Calu3 (cell line): ENCODE data around the gene SPANXA2. TPM values are rescaled to one million over a fixed set of nuclear protein-coding genes. Genes with fewer than 3 reads are reported as not detected.
"Not testable (repeated sequence)": the region's sequence is repeated elsewhere in the genome, so short reads cannot be mapped to it uniquely, and the experiment has no call there.

Experiments used
- Bru-seq: library from RNA; stranded (reverse); fragments of 400-500 nt; gene quantifications from one replicate; lab custom pipeline; 2021; lab: Mats Ljungman, UMichigan
- BruChase-seq, 2 experiments: library from RNA; stranded (reverse); fragments of 400-500 nt; gene quantifications; one replicate each; lab custom pipeline; 2021; lab: Mats Ljungman, UMichigan
- BruUV-seq: library from RNA; stranded (reverse); fragments of 400-500 nt; replicated peaks from 2 replicates; lab custom pipeline; 2021; lab: Mats Ljungman, UMichigan
- CTCF ChIA-PET: fragments of 300-600 bp; sonication (Branson Sonifier 250); formaldehyde crosslinking; loops from one replicate; lab custom pipeline; 2022; ENCODE audit warnings: antibody characterized with exemption; lab: Charles Lee
- DNase-seq: peaks from one replicate; pipeline ENCODE4 v3.0.0; 2022
- H3K27ac Mint-ChIP-seq: one replicate; pipeline ENCODE4 v1.8.0; 2022; ENCODE audit warnings: mixed read lengths; ENCODE audit not compliant: unreplicated experiment
- H3K27me3 Mint-ChIP-seq: one replicate; pipeline ENCODE4 v1.8.0; 2022; ENCODE audit warnings: mixed read lengths; ENCODE audit not compliant: unreplicated experiment
- H3K36me3 Mint-ChIP-seq: one replicate; pipeline ENCODE4 v1.8.0; 2022; ENCODE audit warnings: mild to moderate bottlenecking, moderate library complexity, mixed read lengths; ENCODE audit not compliant: insufficient read depth, unreplicated experiment
- H3K4me1 Mint-ChIP-seq: one replicate; pipeline ENCODE4 v1.8.0; 2022; ENCODE audit warnings: mild to moderate bottlenecking, low read depth, mixed read lengths; ENCODE audit not compliant: unreplicated experiment
- H3K4me3 Mint-ChIP-seq: one replicate; pipeline ENCODE4 v1.8.0; 2022; ENCODE audit warnings: mild to moderate bottlenecking, low read depth, moderate library complexity, mixed read lengths; ENCODE audit not compliant: unreplicated experiment
- H3K9me3 Mint-ChIP-seq: one replicate; pipeline ENCODE4 v1.8.0; 2022; ENCODE audit warnings: low read depth, mixed read lengths; ENCODE audit not compliant: unreplicated experiment
- CTCF ChIP-seq: fragments of 200-600 bp; IDR thresholded peaks from one replicate; pipeline ENCODE4 v1.8.0; 2022; ENCODE audit warnings: antibody characterized with exemption; ENCODE audit not compliant: unreplicated experiment
- intact Hi-C: fragments of 100-400 bp; cut with micrococcal nuclease; formaldehyde crosslinking; loops from one replicate; pipeline ENCODE4 v1.10.0; 2022; ENCODE audit not compliant: unreplicated experiment
- long read RNA-seq: library from polyadenylated mRNA; stranded (forward); transcript quantifications from one replicate; pipeline ENCODE4 v2.0.0, GENCODE V29; 2022
- total RNA-seq: library from RNA; stranded (reverse); gene quantifications from 2 replicates; pipeline ENCODE4 v1.2.3, GENCODE V29; 2022

SPANXA2 gene
- total RNA-seq: not detected in 2 replicates
- Bru-seq, nascent RNA: not detected
- BruChase-seq, experiment 1, labeled RNA remaining after a 6-hour chase: not detected
- not detected for BruChase-seq, experiment 2, labeled RNA remaining after a 2-hour chase
- long read RNA-seq: 0 reads

- H3K4me1 Mint-ChIP-seq, BruUV-seq, H3K9me3 Mint-ChIP-seq, DNase-seq, H3K4me3 Mint-ChIP-seq, intact Hi-C loops, H3K27ac Mint-ChIP-seq, CTCF ChIA-PET, H3K36me3 Mint-ChIP-seq, H3K27me3 Mint-ChIP-seq: not testable (repeated sequence)
Observed at GRCh38 chrX:141589408-141589807, at the start of gene SPANXA2. Gene SPANXA2 (plus strand): TSS chrX:141589708. CDS start chrX:141589768, 60 bp downstream.

GRCh38 chrX:141542551-141542950 lies 47.0 kb upstream of the SPANXA2 start:
- H3K27me3 Mint-ChIP-seq, H3K27ac Mint-ChIP-seq, DNase-seq, BruUV-seq, H3K36me3 Mint-ChIP-seq, H3K4me3 Mint-ChIP-seq, CTCF ChIA-PET, H3K9me3 Mint-ChIP-seq, intact Hi-C loops, H3K4me1 Mint-ChIP-seq: not testable (repeated sequence)

- H3K27ac Mint-ChIP-seq, BruUV-seq, H3K4me1 Mint-ChIP-seq, H3K4me3 Mint-ChIP-seq, H3K27me3 Mint-ChIP-seq, intact Hi-C loops, H3K36me3 Mint-ChIP-seq, H3K9me3 Mint-ChIP-seq, CTCF ChIA-PET, DNase-seq: not testable (repeated sequence)
Observed at GRCh38 chrX:141584638-141585037, 4.9 kb upstream of the SPANXA2 start, which contains the start of gene SPANXA1. Gene SPANXA1 (minus strand): TSS chrX:141584738. CDS start chrX:141584678, 60 bp downstream.

- CTCF ChIA-PET: no interaction called here
- intact Hi-C loops: no loop called here
- TF ChIP-seq CTCF: no peak
- peaks cover 13% of the 10 kb centered on the region for H3K9me3 Mint-ChIP-seq
- no peak overlapping the region for H3K27ac Mint-ChIP-seq
- no TSS peak for BruUV-seq
- DNase-seq: no peak
- no peaks in the 10 kb centered on the region for H3K27me3 Mint-ChIP-seq
- H3K4me3 Mint-ChIP-seq: no peak overlapping the region
- H3K36me3 Mint-ChIP-seq: no peaks in the 10 kb centered on the region
- no peaks in the 10 kb centered on the region for H3K4me1 Mint-ChIP-seq
Observed at GRCh38 chrX:141609111-141609510, 19.6 kb downstream of the SPANXA2 start.

GRCh38 chrX:141619336-141619735 lies 29.8 kb downstream of the SPANXA2 start:
- Mint-ChIP-seq H3K4me1 (no peaks in the 10 kb centered on the region), H3K27ac (no peak overlapping the region), H3K9me3 (peaks cover 15% of the 10 kb centered on the region), H3K27me3 (no peaks in the 10 kb centered on the region), H3K4me3 (no peak overlapping the region), H3K36me3 (no peaks in the 10 kb centered on the region)
- CTCF ChIA-PET: no interaction called here
- intact Hi-C loops: no loop called here
- BruUV-seq: no TSS peak
- DNase-seq: no peak
- no peak for TF ChIP-seq CTCF

- H3K4me1 Mint-ChIP-seq: no peaks in the 10 kb centered on the region
- H3K27ac Mint-ChIP-seq: no peak overlapping the region
- peaks cover 11% of the 10 kb centered on the region for H3K9me3 Mint-ChIP-seq
- no peaks in the 10 kb centered on the region for H3K27me3 Mint-ChIP-seq
- CTCF ChIA-PET: no interaction called here
- DNase-seq: no peak
- no TSS peak for BruUV-seq
- TF ChIP-seq CTCF: no peak
- no peaks in the 10 kb centered on the region for H3K36me3 Mint-ChIP-seq
- H3K4me3 Mint-ChIP-seq: no peak overlapping the region
- intact Hi-C loops: no loop called here
Observed at GRCh38 chrX:141632124-141632523, 42.6 kb downstream of the SPANXA2 start.
